Measurements from ENCODE around the gene CMTM7.

Gene CMTM7

GRCh38 chr3:32492684-32493436, 101.2 kb downstream of the CMTM7 start:
- DNase-seq (ENCODE audit: low read depth, low spot score): no peak
- no peaks in the 10 kb centered on the region for H3K9me3 ChIP-seq (ENCODE audit: control insufficient read depth, insufficient read depth, low read length)
- no peak overlapping the region for H3K4me3 ChIP-seq (ENCODE audit: low read length)
- no peaks in the 10 kb centered on the region for H3K4me1 ChIP-seq (ENCODE audit: control insufficient read depth, insufficient read depth, low read length)
- H3K27me3 ChIP-seq (ENCODE audit: control insufficient read depth, insufficient read depth, low read length): no peaks in the 10 kb centered on the region
- no peak overlapping the region for H3K27ac ChIP-seq (ENCODE audit: low read length)
- H3K36me3 ChIP-seq (ENCODE audit: control insufficient read depth, insufficient read depth, low read length): no peaks in the 10 kb centered on the region
- no CpG with 5 or more reads among the region's 3 CpGs for WGBS (ENCODE audit: insufficient coverage, insufficient read length)

DNA sequence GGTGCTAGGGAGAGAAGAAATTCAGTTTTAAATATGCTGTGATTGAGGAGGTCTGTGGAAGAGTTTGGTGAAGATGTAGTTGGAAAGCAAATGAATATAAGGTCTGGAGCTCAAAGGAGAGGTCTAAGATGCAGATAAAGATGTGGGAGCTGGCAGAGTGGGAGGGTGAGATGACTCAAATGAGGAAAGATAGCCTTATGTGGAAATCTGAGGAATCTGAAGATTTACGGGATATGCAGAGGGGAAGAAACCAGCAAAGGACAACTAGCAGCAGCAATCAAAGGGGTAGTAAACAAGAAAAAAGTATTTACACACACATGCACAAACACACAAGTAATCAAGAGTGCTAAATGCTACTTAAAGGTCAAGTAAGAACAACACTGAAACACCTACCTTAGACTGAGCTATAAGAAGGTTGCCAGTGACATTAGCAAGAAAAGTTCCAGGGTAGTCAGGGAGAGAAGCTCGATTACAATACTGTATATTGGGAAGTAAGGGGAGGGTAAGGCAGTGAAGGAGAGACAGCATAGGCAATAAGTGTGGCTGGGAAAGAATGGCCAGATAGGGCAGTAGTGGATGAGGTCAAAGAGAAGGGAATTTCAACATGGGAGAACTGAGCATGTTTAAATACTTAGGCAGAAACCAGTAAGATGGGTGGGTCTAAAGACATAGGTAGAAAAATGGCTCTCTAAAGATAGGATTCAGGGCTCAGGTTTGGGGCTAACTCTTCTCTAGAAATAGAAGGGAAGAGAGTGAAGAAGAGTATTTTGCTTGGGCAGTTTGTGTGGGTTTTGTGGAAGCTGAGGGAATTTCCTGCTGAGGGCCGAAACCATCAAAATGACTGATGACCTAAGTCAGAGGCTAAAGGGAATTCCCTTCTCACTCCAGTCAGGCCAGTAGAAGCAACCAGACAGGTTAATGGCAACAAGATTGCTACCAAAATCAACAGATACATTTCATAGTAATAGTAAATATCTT, 102.1 kb downstream of the CMTM7 start:
- Histone ChIP-seq H3K4me3 (ENCODE audit: low read length) (no peak overlapping the region), H3K27ac (ENCODE audit: low read length) (no peak overlapping the region)
- no CpG with 5 or more reads among the region's 3 CpGs for WGBS (ENCODE audit: insufficient coverage, insufficient read length)

DNA sequence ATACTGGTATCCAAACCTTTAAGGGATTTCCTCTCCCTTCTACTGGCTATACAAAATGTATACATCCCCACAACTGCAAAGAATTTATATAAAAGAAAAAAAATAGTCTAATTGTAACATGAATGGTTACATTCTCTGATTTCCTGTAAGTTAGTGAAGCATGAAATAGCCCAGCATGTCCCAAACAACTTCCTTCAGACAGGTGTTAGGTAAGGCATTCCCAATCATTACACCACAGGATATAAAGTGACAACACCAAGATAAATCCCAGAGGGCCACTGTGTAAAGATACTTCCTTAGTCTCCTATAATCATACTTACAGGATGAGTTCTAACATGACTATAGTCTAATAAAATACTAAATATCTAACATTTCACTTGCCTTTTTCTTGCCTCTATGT, 103.4 kb downstream of the CMTM7 start:
- Histone ChIP-seq H3K9me3 (ENCODE audit: control insufficient read depth, insufficient read depth, low read length) (no peaks in the 10 kb centered on the region), H3K36me3 (ENCODE audit: control insufficient read depth, insufficient read depth, low read length) (no peaks in the 10 kb centered on the region), H3K27me3 (ENCODE audit: control insufficient read depth, insufficient read depth, low read length) (no peaks in the 10 kb centered on the region), H3K4me3 (ENCODE audit: low read length) (no peak overlapping the region), H3K27ac (ENCODE audit: low read length) (no peak overlapping the region), H3K4me1 (ENCODE audit: control insufficient read depth, insufficient read depth, low read length) (no peaks in the 10 kb centered on the region)
- no peak for DNase-seq (ENCODE audit: low read depth, low spot score)

More for the DNA sequence above, 102.1 kb downstream of the CMTM7 start:
- Histone ChIP-seq H3K4me1 (ENCODE audit: control insufficient read depth, insufficient read depth, low read length) (no peaks in the 10 kb centered on the region), H3K9me3 (ENCODE audit: control insufficient read depth, insufficient read depth, low read length) (no peaks in the 10 kb centered on the region), H3K36me3 (ENCODE audit: control insufficient read depth, insufficient read depth, low read length) (no peaks in the 10 kb centered on the region), H3K27me3 (ENCODE audit: control insufficient read depth, insufficient read depth, low read length) (no peaks in the 10 kb centered on the region)
- DNase-seq (ENCODE audit: low read depth, low spot score): no peak

DNA sequence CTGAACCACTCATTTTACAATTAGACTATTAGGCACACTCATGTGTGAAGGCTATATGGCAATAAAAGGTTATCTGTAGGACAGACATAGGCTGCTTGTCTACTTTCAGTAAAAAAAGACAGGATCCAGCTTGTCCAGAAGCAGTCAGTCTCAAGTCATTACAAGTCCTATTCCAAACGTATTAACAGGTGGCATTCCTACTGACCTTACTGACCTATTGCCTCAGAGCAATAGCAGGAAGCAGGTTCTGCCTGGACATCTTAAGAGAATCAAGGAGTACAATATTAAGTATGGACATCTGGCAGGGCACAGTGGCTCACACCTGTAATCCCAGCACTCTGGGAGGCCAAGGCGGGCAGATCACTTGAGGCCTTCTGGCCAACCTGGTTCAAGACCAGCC, 104.0 kb downstream of the CMTM7 start:
- no peaks in the 10 kb centered on the region for H3K9me3 ChIP-seq (ENCODE audit: control insufficient read depth, insufficient read depth, low read length)
- no CpG with 5 or more reads among the region's 2 CpGs for WGBS (ENCODE audit: insufficient coverage, insufficient read length)
- no peaks in the 10 kb centered on the region for H3K36me3 ChIP-seq (ENCODE audit: control insufficient read depth, insufficient read depth, low read length)
- H3K4me3 ChIP-seq (ENCODE audit: low read length): no peak overlapping the region
- H3K4me1 ChIP-seq (ENCODE audit: control insufficient read depth, insufficient read depth, low read length): no peaks in the 10 kb centered on the region
- no peak for DNase-seq (ENCODE audit: low read depth, low spot score)
- H3K27me3 ChIP-seq (ENCODE audit: control insufficient read depth, insufficient read depth, low read length): no peaks in the 10 kb centered on the region
- no peak overlapping the region for H3K27ac ChIP-seq (ENCODE audit: low read length)

DNA sequence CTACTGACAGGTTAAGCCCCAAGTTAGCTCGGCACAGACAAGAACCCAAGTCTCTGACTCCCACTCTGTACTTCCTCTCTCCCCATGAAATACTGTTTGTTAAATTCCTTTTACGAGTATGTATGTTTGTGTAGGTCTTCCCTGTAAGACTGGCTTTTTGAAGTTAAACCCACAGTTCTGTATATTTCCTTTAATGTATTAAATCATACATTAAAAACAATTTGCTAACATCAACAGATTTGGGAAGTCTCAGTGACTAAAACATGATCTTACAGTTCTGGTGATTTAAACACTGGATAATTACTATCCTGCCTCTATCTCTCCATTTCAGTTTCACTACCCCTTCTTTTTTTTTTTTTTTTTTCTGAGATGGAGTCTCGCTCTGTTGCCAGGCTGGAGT, 106.6 kb downstream of the CMTM7 start:
- no peak overlapping the region for H3K27ac ChIP-seq (ENCODE audit: low read length)
- no peaks in the 10 kb centered on the region for H3K9me3 ChIP-seq (ENCODE audit: control insufficient read depth, insufficient read depth, low read length)
- H3K36me3 ChIP-seq (ENCODE audit: control insufficient read depth, insufficient read depth, low read length): no peaks in the 10 kb centered on the region
- no peak overlapping the region for H3K4me3 ChIP-seq (ENCODE audit: low read length)
- no CpG with 5 or more reads among the region's 3 CpGs for WGBS (ENCODE audit: insufficient coverage, insufficient read length)
- H3K27me3 ChIP-seq (ENCODE audit: control insufficient read depth, insufficient read depth, low read length): no peaks in the 10 kb centered on the region
- no peak for DNase-seq (ENCODE audit: low read depth, low spot score)
- H3K4me1 ChIP-seq (ENCODE audit: control insufficient read depth, insufficient read depth, low read length): no peaks in the 10 kb centered on the region; the same call in 1 of the 2 replicates

- Histone ChIP-seq H3K27me3 (ENCODE audit: control insufficient read depth, insufficient read depth, low read length) (no peaks in the 10 kb centered on the region), H3K27ac (ENCODE audit: low read length) (no peak overlapping the region), H3K36me3 (ENCODE audit: control insufficient read depth, insufficient read depth, low read length) (no peaks in the 10 kb centered on the region), H3K4me3 (ENCODE audit: low read length) (no peak overlapping the region), H3K9me3 (ENCODE audit: control insufficient read depth, insufficient read depth, low read length) (no peaks in the 10 kb centered on the region), H3K4me1 (ENCODE audit: control insufficient read depth, insufficient read depth, low read length) (peaks cover 1% of the 10 kb centered on the region; the same call in 1 of the 2 replicates)
- no CpG with 5 or more reads among the region's 3 CpGs for WGBS (ENCODE audit: insufficient coverage, insufficient read length)
- no peak for DNase-seq (ENCODE audit: low read depth, low spot score)
Measured at GRCh38 chr3:32498992-32499391, 107.3 kb downstream of the CMTM7 start.

DNA sequence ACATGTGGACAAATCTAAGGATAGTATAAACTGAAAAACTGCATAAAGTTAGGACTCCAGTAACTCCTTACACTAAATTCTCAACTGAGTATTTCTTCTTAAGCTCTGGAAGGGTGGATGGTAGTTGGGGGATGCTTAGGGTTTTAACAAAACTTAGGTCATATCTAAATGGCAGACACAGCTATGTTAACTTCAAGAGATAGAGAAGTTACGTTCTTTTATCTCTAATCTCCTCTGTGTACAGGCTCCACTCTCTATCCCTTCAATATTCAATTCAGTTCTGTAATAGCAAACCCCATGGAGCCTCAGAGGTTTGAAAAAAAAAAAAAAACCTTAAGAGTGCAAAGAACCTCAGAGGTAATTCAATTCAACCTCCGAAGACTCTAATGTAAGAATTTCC, 107.9 kb downstream of the CMTM7 start:
- H3K27me3 ChIP-seq (ENCODE audit: control insufficient read depth, insufficient read depth, low read length): no peaks in the 10 kb centered on the region
- no peak for DNase-seq (ENCODE audit: low read depth, low spot score)
- H3K9me3 ChIP-seq (ENCODE audit: control insufficient read depth, insufficient read depth, low read length): no peaks in the 10 kb centered on the region
- H3K4me3 ChIP-seq (ENCODE audit: low read length): no peak overlapping the region
- no peak overlapping the region for H3K27ac ChIP-seq (ENCODE audit: low read length)
- peaks cover 1% of the 10 kb centered on the region; the same call in 1 of the 2 replicates for H3K4me1 ChIP-seq (ENCODE audit: control insufficient read depth, insufficient read depth, low read length)
- no peaks in the 10 kb centered on the region for H3K36me3 ChIP-seq (ENCODE audit: control insufficient read depth, insufficient read depth, low read length)
- no CpG with 5 or more reads among the region's 2 CpGs for WGBS (ENCODE audit: insufficient coverage, insufficient read length)

GRCh38 chr3:32500231-32500630, 108.6 kb downstream of the CMTM7 start:
- H3K36me3 ChIP-seq (ENCODE audit: control insufficient read depth, insufficient read depth, low read length): no peaks in the 10 kb centered on the region
- H3K4me1 ChIP-seq (ENCODE audit: control insufficient read depth, insufficient read depth, low read length): peaks cover 1% of the 10 kb centered on the region; the same call in 1 of the 2 replicates
- H3K27me3 ChIP-seq (ENCODE audit: control insufficient read depth, insufficient read depth, low read length): no peaks in the 10 kb centered on the region
- WGBS (ENCODE audit: insufficient coverage, insufficient read length): no CpG with 5 or more reads among the region's 2 CpGs
- H3K27ac ChIP-seq (ENCODE audit: low read length): no peak overlapping the region
- H3K9me3 ChIP-seq (ENCODE audit: control insufficient read depth, insufficient read depth, low read length): no peaks in the 10 kb centered on the region
- no peak overlapping the region for H3K4me3 ChIP-seq (ENCODE audit: low read length)
- no peak for DNase-seq (ENCODE audit: low read depth, low spot score)

DNA sequence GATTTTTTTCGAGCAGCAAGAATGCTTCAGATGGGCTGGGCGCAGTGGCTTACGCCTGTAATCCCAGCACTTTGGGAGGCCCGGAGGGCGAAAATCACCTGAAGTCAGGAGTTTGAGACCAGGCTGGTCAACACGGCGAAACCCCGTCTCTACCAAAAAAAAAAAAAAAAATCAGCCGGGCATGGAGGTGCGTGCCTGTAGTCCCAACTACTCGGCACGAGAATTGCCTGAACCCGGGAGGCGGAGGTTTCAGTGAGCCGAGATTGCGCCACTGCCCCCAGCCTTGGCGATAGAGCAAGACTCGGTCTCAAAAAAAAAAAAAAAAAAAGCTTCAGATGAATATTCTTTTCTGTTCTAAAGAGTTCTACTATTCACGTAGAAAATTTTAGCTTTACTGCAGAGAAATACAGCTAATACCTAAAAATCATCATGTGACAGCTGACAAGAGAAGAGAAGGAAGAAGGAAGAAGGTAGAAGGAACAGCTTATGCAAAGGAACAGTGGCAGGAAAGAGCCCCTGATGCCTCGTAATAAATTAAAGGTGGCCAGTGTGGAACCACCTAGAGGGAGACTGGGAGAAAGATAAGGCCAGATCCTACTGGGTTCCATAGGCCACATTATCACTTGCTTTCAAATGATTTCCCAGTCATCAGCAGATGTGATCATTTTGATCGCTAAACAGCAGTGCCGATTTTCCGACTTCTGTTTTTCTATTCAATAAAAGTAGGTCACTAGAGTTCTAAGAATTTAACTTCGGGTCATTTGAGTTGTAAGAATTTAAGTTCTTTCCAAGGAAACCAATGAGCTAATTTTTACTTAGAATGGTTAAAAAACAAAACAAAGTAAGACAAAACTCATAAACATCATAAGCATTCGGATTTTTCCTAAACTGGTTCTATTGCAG, 109.5 kb downstream of the CMTM7 start:
- H3K36me3 ChIP-seq (ENCODE audit: control insufficient read depth, insufficient read depth, low read length): no peaks in the 10 kb centered on the region
- WGBS (ENCODE audit: insufficient coverage, insufficient read length): no CpG with 5 or more reads among the region's 25 CpGs
- no peak overlapping the region for H3K27ac ChIP-seq (ENCODE audit: low read length)
- no peak for DNase-seq (ENCODE audit: low read depth, low spot score)
- H3K4me1 ChIP-seq (ENCODE audit: control insufficient read depth, insufficient read depth, low read length): peaks cover 2% of the 10 kb centered on the region; the same call in 1 of the 2 replicates
- no peak overlapping the region; the same call in 1 of the 2 replicates for H3K4me3 ChIP-seq (ENCODE audit: low read length)
- no peaks in the 10 kb centered on the region for H3K9me3 ChIP-seq (ENCODE audit: control insufficient read depth, insufficient read depth, low read length)
- no peaks in the 10 kb centered on the region for H3K27me3 ChIP-seq (ENCODE audit: control insufficient read depth, insufficient read depth, low read length)

- Histone ChIP-seq H3K9me3 (ENCODE audit: control insufficient read depth, insufficient read depth, low read length) (no peaks in the 10 kb centered on the region), H3K36me3 (ENCODE audit: control insufficient read depth, insufficient read depth, low read length) (no peaks in the 10 kb centered on the region), H3K4me3 (ENCODE audit: low read length) (peak overlapping the region; percentile 64; the same call in 1 of the 2 replicates), H3K27me3 (ENCODE audit: control insufficient read depth, insufficient read depth, low read length) (no peaks in the 10 kb centered on the region), H3K27ac (ENCODE audit: low read length) (no peak overlapping the region), H3K4me1 (ENCODE audit: control insufficient read depth, insufficient read depth, low read length) (peaks cover 3% of the 10 kb centered on the region; the same call in 1 of the 2 replicates)
- no peak for DNase-seq (ENCODE audit: low read depth, low spot score)
- WGBS (ENCODE audit: insufficient coverage, insufficient read length): no CpG with 5 or more reads among the region's 4 CpGs
Measured at GRCh38 chr3:32501783-32502117, 110.1 kb downstream of the CMTM7 start.

All from iPS DF 6.9 (cell line).